Measurements from ENCODE around the gene FAM222B.
"Not testable (repeated sequence)": the region's sequence is repeated elsewhere in the genome, so short reads cannot be mapped to it uniquely, and the experiment has no call there.

FAM222B gene

GRCh38 chr17:28861393-28862203 lies 19.0 kb upstream of the FAM222B start:
- H3K4me3 ChIP-seq (ENCODE audit: low read length), result no peak overlapping the region
- TF ChIP-seq ZNF274 (IDR thresholded peaks at IDR 0.05; ENCODE audit: low read depth, low read length), result no peak

- H3K4me3 ChIP-seq (ENCODE audit: low read length), result no peak overlapping the region
- no peak for TF ChIP-seq ZNF274 (IDR thresholded peaks at IDR 0.05; ENCODE audit: low read depth, low read length)
Measured at GRCh38 chr17:28860363-28860808, 17.8 kb upstream of the FAM222B start.

- TF ChIP-seq ZNF274 (IDR thresholded peaks at IDR 0.05; ENCODE audit: low read depth, low read length), result no peak
Measured at GRCh38 chr17:28858801-28859355, 16.3 kb upstream of the FAM222B start.

GRCh38 chr17:28857905-28858800 lies 15.6 kb upstream of the FAM222B start:
- no peak for TF ChIP-seq ZNF274 (IDR thresholded peaks at IDR 0.05; ENCODE audit: low read depth, low read length)
- H3K4me3 ChIP-seq (ENCODE audit: low read length), result no peak overlapping the region

More at GRCh38 chr17:28858801-28859355, 16.3 kb upstream of the FAM222B start:
- no peak overlapping the region for H3K4me3 ChIP-seq (ENCODE audit: low read length)

- H3K4me3 ChIP-seq (ENCODE audit: low read length), result no peak overlapping the region
- no peak for TF ChIP-seq ZNF274 (IDR thresholded peaks at IDR 0.05; ENCODE audit: low read depth, low read length)
Measured at GRCh38 chr17:28856028-28856574, 13.5 kb upstream of the FAM222B start.

- H3K4me3 ChIP-seq (ENCODE audit: low read length), result peak overlapping the region; percentile 83
- no peak for TF ChIP-seq ZNF274 (IDR thresholded peaks at IDR 0.05; ENCODE audit: low read depth, low read length)
Measured at GRCh38 chr17:28855336-28855679, 12.7 kb upstream of the FAM222B start.

GRCh38 chr17:28854457-28855335 lies 12.1 kb upstream of the FAM222B start, which contains the start of gene ERAL1:
Gene ERAL1, plus strand, starts transcription at chr17:28855016. Its CDS starts 19 bp downstream, at chr17:28855035.
- TF ChIP-seq ZNF274 (IDR thresholded peaks at IDR 0.05; ENCODE audit: low read depth, low read length), result no peak
- peak within 1 kb of the TSS; percentile 83 for H3K4me3 ChIP-seq (ENCODE audit: low read length)

- no peak overlapping the region for H3K4me3 ChIP-seq (ENCODE audit: low read length)
- no peak for TF ChIP-seq ZNF274 (IDR thresholded peaks at IDR 0.05; ENCODE audit: low read depth, low read length)
Measured at GRCh38 chr17:28853295-28853694, 10.7 kb upstream of the FAM222B start.

GRCh38 chr17:28849281-28849680 lies 6.7 kb upstream of the FAM222B start:
- TF ChIP-seq ZNF274 (IDR thresholded peaks at IDR 0.05; ENCODE audit: low read depth, low read length), result no peak
- no peak overlapping the region for H3K4me3 ChIP-seq (ENCODE audit: low read length)

GRCh38 chr17:28848667-28849066 lies 6.1 kb upstream of the FAM222B start:
- not testable (repeated sequence) for H3K4me3 ChIP-seq (ENCODE audit: low read length)

- not testable (repeated sequence) for H3K4me3 ChIP-seq (ENCODE audit: low read length)
Measured at GRCh38 chr17:28846699-28847098, 4.1 kb upstream of the FAM222B start.

GRCh38 chr17:28846231-28846630 lies 3.6 kb upstream of the FAM222B start:
- TF ChIP-seq ZNF274 (IDR thresholded peaks at IDR 0.05; ENCODE audit: low read depth, low read length), result no peak
- H3K4me3 ChIP-seq (ENCODE audit: low read length), result no peak overlapping the region

- TF ChIP-seq ZNF274 (IDR thresholded peaks at IDR 0.05; ENCODE audit: low read depth, low read length), result no peak
- H3K4me3 ChIP-seq (ENCODE audit: low read length), result no peak overlapping the region
Measured at GRCh38 chr17:28843816-28844148, 1.2 kb upstream of the FAM222B start.

GRCh38 chr17:28841901-28842281 lies 699 bp downstream of the FAM222B start:
- H3K4me3 ChIP-seq (ENCODE audit: low read length), result peak overlapping the region; percentile 81
- TF ChIP-seq ZNF274 (IDR thresholded peaks at IDR 0.05; ENCODE audit: low read depth, low read length), result no peak
